Epithelial cell of prostate (primary cell): ENCODE results near the gene SMOC2.

Experiments
- DNase-seq: peaks from one replicate; pipeline ENCODE4 v3.0.0-alpha.2; 2011; ENCODE audit warnings: low read depth, low spot score
- H3K27ac ChIP-seq: fragments of 450-650 bp; 2 replicates; pipeline ENCODE4 v1.5.1; 2017; ENCODE audit warnings: mild to moderate bottlenecking

SMOC2 gene

GRCh38 chr6:168507730-168508129 is 66.7 kb downstream of the SMOC2 start:
- DNase-seq, result no peak
- no peak overlapping the region for H3K27ac ChIP-seq

- no peak overlapping the region for H3K27ac ChIP-seq
- DNase-seq, result no peak
Measured at GRCh38 chr6:168508903-168509302, 67.9 kb downstream of the SMOC2 start.

DNA sequence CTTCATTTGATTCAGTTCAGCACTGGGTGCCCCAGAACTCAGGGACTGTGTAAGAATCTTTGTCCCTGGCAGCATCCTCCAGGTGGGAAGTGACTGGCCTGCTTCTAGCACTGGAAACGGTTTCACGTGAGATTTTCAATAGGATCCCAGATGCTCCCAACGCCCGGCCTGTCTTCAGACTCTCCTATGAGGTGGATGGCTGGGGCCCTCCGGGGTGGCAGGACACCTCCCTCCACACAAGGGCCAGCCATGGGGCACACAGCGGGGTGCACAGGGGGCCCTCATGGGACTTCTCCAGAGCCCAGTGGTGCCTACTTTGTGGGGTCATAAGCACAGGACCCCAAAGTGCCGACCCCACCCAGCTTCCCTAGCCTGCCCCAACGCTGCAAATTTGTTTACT is 72.8 kb downstream of the SMOC2 start:
- DNase-seq, result no peak
- H3K27ac ChIP-seq, result no peak overlapping the region

DNA sequence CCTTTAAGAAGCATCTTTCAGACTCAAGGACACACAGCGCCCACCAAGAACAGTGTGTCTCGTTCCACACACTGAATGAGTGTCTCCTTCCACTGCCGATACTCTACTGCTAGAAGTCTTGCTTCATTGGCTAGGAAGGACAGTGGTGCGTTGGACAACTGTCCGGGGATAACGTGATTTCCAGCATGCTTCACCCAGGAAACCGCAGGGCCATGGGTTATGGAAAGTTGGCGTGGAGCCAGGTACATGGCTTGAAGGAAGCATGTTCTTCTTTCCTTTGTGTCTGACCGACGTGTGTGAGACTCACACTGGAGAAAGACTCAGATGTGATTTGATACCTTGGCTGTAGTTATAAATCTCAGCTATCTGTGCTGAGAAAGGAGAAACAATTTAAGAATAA is 73.2 kb downstream of the SMOC2 start:
- no peak overlapping the region for H3K27ac ChIP-seq
- no peak for DNase-seq

DNA sequence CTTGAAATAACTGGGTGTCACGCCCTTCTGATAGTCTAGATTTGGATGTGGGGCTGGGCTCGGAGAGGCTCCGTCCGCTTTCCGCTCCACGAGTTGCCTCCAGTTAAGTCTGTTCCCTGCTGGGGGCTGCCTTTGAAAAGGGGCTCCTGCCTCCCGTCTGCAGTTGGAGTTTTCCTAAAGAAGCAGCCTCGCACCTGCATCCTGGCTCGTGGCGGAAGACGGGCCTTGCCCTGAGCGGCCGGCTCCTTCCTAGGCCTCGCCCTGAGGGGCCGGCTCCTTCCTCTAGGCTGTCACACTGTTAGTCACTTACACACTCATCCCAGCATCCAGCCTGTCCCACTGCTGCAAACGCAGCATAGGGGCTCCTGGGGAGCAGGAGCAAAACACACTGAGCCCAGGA is 74.4 kb downstream of the SMOC2 start:
- no peak for DNase-seq
- no peak overlapping the region for H3K27ac ChIP-seq

GRCh38 chr6:168516944-168517741 is 76.2 kb downstream of the SMOC2 start:
- no peak overlapping the region for H3K27ac ChIP-seq
- no peak for DNase-seq

- no peak for DNase-seq
Measured at GRCh38 chr6:168517742-168518347, 76.9 kb downstream of the SMOC2 start.

GRCh38 chr6:168518348-168518745 is 77.4 kb downstream of the SMOC2 start:
- no peak for DNase-seq
- no peak overlapping the region for H3K27ac ChIP-seq

More at GRCh38 chr6:168517742-168518347, 76.9 kb downstream of the SMOC2 start:
- no peak overlapping the region for H3K27ac ChIP-seq

- no peak overlapping the region for H3K27ac ChIP-seq
Measured at GRCh38 chr6:168518867-168519266, 77.9 kb downstream of the SMOC2 start.

DNA sequence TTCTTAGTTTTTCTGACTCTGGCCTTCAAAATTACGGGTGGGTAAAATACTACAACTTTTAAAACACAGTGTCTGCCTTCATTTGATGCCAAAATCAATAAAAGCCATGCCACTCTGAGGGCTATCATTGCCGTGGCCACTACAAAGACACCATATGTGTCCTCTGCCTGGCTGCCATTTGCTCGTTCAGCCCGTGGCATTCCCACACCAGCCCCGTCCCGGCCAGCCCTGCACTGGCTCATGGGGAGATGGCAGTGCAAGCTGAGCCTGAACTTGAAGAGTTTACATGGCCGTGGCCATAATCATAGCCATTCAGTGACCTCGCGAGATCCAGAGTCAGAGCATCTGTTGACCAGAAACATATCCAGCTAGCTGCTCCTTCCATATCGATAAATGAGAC is 79.2 kb downstream of the SMOC2 start:
- no peak for DNase-seq
- no peak overlapping the region for H3K27ac ChIP-seq

More at GRCh38 chr6:168518867-168519266, 77.9 kb downstream of the SMOC2 start:
- DNase-seq, result no peak

- DNase-seq, result no peak
Measured at GRCh38 chr6:168524571-168525001, 83.6 kb downstream of the SMOC2 start.

GRCh38 chr6:168525114-168525513 is 84.1 kb downstream of the SMOC2 start:
- DNase-seq, result no peak
- no peak overlapping the region for H3K27ac ChIP-seq

More at GRCh38 chr6:168524571-168525001, 83.6 kb downstream of the SMOC2 start:
- no peak overlapping the region for H3K27ac ChIP-seq

DNA sequence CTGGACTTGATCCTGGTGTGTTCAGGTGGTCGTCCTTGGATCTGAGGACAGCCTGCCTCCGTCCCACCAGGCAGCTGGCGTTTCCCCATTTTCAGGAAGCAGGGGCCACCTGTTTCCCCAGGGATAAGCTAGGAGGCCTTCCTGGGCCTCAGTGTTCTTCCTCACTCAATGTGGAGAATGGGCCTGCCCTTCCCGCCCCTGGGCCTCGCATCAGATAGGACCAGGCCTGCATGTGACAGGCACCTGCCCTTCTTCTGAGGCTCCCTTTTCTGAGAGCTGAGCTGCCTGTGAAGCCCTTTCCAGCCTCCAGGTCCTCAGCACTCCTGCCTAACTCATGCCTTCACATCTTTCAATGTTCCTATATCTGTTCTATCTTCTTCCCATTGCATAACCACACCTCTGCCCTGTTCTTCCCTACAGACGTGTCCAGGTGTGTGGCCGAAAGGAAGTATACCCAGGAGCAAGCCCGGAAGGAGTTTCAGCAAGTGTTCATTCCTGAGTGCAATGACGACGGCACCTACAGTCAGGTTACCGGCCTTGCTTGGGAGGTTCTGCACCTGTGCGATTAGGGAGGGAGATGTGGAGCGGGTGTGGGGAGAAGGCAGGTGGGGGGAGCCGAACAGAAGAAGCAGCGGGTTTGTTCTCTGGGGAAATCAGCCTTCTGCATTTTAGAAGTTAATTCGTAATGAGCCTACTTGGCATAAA is 85.1 kb downstream of the SMOC2 start:
- no peak for DNase-seq
- no peak overlapping the region for H3K27ac ChIP-seq

- H3K27ac ChIP-seq, result no peak overlapping the region
- DNase-seq, result no peak
Measured at GRCh38 chr6:168526841-168527281, 85.9 kb downstream of the SMOC2 start.

GRCh38 chr6:168527451-168528210 is 86.6 kb downstream of the SMOC2 start:
- no peak overlapping the region for H3K27ac ChIP-seq
- DNase-seq, result no peak

- DNase-seq, result no peak
- H3K27ac ChIP-seq, result no peak overlapping the region
Measured at GRCh38 chr6:168528474-168529095, 87.6 kb downstream of the SMOC2 start.

GRCh38 chr6:168529214-168529613 is 88.2 kb downstream of the SMOC2 start:
- no peak overlapping the region for H3K27ac ChIP-seq
- DNase-seq, result no peak

DNA sequence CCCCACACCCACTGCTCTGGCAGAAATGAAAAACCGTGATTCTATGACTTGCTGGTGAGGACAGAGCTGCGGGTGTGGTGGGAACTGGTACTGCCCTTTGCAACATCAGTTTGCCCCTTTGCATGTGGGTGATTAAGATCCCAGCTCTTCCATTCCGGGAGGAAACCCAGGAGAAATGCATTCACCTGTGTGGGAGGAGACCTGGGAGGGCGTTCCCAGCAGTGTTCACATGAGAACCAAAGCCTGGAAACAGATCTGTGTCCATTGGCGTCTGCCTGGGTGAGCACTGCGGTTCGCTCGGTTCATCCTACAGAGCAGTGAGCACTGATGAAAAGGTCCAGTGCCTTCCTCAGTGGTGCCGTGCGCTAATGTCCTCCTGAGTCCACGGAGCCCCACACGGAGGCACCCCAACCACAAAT is 89.7 kb downstream of the SMOC2 start:
- no peak for DNase-seq
- H3K27ac ChIP-seq, result no peak overlapping the region

- no peak for DNase-seq
- no peak overlapping the region for H3K27ac ChIP-seq
Measured at GRCh38 chr6:168532070-168532469, 91.1 kb downstream of the SMOC2 start.

DNA sequence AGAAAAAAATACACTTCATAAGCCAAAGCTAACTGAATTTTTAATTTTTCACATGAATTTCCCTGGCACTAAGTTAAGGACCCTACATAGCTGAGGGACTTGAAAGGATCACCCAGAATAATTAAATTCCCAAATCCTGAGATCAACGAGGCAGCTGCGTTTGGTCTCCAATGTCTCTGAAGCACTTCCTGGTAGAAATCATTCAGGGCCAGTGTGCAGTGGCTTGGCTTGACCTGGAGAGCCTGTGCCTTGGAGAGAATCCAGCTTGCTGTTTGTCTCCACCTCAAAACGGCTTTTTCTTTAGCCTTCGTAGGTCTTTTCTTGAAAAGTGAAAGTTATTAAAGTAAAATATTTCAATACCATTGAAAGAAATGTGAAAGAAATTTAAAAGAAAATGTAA is 92.4 kb downstream of the SMOC2 start:
- DNase-seq, result no peak
- H3K27ac ChIP-seq, result no peak overlapping the region
